HL-60 (cell line): ENCODE measurements around the gene RGS6.

Experiments
- DNase-seq, 2 experiments: peaks; one replicate each; pipeline ENCODE4 v3.0.0-alpha.2; 2010 to 2020; ENCODE audit warnings: low read depth in 1 of 2, low spot score in 1 of 2
- H3K27ac ChIP-seq: fragments of 250-450 bp; sonication (Bioruptor Pico); replicated peaks from 2 replicates; pipeline ENCODE4 v1.5.1; 2020; ENCODE audit warnings: mild to moderate bottlenecking, moderate library complexity
- H3K27me3 ChIP-seq: fragments of 250-450 bp; sonication (Bioruptor Pico); 2 replicates; pipeline ENCODE4 v1.5.1; 2021; ENCODE audit warnings: mild to moderate bottlenecking, moderate library complexity; ENCODE audit not compliant: insufficient read depth, poor library complexity, severe bottlenecking
- H3K4me3 ChIP-seq: replicated peaks from 2 replicates; pipeline ENCODE4 v1.5.1; 2011; ENCODE audit warnings: mild to moderate bottlenecking, control low read depth, low read length; ENCODE audit not compliant: insufficient read depth
- GABPA ChIP-seq: IDR thresholded peaks from 2 replicates; pipeline ENCODE4 v1.6.1; 2012; ENCODE audit warnings: low read depth
- POLR2AphosphoS5 ChIP-seq: IDR thresholded peaks from 2 replicates; pipeline ENCODE4 v1.6.1; 2012; ENCODE audit warnings: low read depth
- SPI1 ChIP-seq: IDR thresholded peaks from 2 replicates; pipeline ENCODE4 v1.6.1; 2012; ENCODE audit warnings: low read depth, mild to moderate bottlenecking, borderline replicate concordance
- TF ChIP-seq, protein P1 (sequence below): IDR thresholded peaks from 2 replicates; pipeline ENCODE4 v1.6.1; 2012; ENCODE audit warnings: low read depth; ENCODE audit not compliant: insufficient replicate concordance
- TF ChIP-seq, protein P2 (sequence below): IDR thresholded peaks from one replicate; pipeline ENCODE4 v1.5.1; 2011; ENCODE audit warnings: low read length, control low read depth, inconsistent platforms; ENCODE audit not compliant: insufficient read depth

RGS6 gene

DNA sequence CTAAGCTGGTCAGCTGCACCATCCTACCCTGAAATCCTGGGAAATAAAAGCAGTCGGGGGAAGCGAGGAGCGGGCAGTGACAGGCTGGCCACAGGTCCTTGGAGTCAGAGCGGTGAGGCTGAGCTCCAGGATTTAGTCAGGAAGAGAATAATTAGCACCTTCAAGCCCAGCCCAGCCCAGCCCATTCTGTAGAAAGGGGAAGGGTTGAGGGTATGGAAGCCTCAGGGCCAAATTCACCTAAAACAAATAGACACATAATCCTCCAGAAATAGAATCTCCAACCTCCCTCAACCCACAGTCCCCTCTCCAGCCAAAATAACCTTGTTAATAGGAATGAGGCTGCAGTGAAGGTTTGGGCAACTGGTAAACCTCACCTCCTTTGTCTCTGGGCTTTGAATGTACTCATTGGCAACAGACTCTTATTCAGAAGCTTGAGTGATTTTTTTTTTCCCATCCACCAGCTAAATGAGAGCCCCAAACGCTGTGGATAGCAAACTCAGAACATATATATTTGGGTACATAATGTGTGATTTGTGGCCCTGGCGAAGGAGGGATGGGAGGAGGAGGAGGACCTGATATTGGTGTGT lies 627.5 kb downstream of the RGS6 start:
- TF ChIP-seq SPI1, result no peak
- TF ChIP-seq, protein P1, sequence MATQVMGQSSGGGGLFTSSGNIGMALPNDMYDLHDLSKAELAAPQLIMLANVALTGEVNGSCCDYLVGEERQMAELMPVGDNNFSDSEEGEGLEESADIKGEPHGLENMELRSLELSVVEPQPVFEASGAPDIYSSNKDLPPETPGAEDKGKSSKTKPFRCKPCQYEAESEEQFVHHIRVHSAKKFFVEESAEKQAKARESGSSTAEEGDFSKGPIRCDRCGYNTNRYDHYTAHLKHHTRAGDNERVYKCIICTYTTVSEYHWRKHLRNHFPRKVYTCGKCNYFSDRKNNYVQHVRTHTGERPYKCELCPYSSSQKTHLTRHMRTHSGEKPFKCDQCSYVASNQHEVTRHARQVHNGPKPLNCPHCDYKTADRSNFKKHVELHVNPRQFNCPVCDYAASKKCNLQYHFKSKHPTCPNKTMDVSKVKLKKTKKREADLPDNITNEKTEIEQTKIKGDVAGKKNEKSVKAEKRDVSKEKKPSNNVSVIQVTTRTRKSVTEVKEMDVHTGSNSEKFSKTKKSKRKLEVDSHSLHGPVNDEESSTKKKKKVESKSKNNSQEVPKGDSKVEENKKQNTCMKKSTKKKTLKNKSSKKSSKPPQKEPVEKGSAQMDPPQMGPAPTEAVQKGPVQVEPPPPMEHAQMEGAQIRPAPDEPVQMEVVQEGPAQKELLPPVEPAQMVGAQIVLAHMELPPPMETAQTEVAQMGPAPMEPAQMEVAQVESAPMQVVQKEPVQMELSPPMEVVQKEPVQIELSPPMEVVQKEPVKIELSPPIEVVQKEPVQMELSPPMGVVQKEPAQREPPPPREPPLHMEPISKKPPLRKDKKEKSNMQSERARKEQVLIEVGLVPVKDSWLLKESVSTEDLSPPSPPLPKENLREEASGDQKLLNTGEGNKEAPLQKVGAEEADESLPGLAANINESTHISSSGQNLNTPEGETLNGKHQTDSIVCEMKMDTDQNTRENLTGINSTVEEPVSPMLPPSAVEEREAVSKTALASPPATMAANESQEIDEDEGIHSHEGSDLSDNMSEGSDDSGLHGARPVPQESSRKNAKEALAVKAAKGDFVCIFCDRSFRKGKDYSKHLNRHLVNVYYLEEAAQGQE, result no peak
- TF ChIP-seq GABPA, result no peak
- no peak for TF ChIP-seq POLR2AphosphoS5
- TF ChIP-seq, protein P2, sequence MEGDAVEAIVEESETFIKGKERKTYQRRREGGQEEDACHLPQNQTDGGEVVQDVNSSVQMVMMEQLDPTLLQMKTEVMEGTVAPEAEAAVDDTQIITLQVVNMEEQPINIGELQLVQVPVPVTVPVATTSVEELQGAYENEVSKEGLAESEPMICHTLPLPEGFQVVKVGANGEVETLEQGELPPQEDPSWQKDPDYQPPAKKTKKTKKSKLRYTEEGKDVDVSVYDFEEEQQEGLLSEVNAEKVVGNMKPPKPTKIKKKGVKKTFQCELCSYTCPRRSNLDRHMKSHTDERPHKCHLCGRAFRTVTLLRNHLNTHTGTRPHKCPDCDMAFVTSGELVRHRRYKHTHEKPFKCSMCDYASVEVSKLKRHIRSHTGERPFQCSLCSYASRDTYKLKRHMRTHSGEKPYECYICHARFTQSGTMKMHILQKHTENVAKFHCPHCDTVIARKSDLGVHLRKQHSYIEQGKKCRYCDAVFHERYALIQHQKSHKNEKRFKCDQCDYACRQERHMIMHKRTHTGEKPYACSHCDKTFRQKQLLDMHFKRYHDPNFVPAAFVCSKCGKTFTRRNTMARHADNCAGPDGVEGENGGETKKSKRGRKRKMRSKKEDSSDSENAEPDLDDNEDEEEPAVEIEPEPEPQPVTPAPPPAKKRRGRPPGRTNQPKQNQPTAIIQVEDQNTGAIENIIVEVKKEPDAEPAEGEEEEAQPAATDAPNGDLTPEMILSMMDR, result no peak
- no peak for DNase-seq
- Histone ChIP-seq H3K4me3 (no peak overlapping the region), H3K27ac (no peak overlapping the region), H3K27me3 (no peaks in the 10 kb centered on the region)

DNA sequence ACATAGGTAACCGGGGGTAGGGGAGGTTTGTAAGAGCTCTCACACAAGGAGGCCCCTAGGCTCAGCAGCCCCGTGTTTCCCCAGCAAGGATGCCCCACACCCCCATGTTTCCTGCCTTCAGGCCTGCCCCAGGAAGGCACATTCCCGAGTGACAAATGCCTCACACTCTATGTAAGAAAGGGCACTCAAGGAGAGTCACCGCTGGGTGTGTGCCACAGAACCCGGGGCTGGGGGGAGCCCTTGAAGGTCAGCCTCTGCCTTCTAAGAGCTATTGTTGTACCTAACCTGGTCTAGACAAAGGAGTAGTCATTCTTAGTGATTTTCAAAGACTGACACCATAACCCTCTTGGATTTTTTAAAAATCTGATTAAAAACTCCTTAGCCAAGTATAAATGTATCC lies 628.1 kb downstream of the RGS6 start:
- no peaks in the 10 kb centered on the region for H3K27me3 ChIP-seq
- no peak for DNase-seq

DNA sequence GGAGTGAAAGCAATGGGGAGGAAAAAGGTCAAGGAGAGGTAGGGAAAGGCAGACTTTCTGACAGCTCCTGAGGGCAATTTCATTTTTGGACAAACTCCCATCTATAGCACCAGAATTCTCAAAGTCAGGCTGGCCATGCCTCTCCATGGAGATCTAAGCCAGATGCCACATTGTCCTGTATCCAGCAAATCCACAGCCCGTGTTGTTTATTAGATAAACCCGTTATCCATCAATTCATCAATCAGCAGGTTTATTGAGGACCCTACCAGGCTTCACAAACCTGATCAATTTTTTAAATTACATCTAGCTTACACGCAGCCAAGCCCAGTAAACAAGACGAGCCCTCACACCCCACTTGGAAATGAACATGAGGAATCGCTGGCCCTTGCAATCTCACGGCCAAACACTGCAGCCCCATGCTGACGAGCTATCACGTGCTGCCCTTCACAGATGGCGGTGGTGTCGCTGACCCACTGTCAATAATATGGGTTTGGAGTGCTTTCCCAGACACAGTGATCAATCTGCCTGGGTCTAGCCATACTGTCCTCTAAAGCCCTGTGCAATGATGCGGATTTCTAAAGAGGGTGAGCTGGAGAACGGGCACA lies 628.8 kb downstream of the RGS6 start:
- no peak overlapping the region for H3K4me3 ChIP-seq
- no peak for TF ChIP-seq GABPA
- TF ChIP-seq, protein P1, result no peak
- no peak for TF ChIP-seq SPI1
- no peak for TF ChIP-seq POLR2AphosphoS5
- TF ChIP-seq, protein P2, result no peak
- no peaks in the 10 kb centered on the region for H3K27me3 ChIP-seq
- H3K27ac ChIP-seq, result no peak overlapping the region
- no peak for DNase-seq

More for the DNA sequence above, 628.1 kb downstream of the RGS6 start:
- no peak overlapping the region for H3K4me3 ChIP-seq
- TF ChIP-seq SPI1 (no peak), POLR2AphosphoS5 (no peak), GABPA (no peak)
- TF ChIP-seq, protein P1, result no peak
- TF ChIP-seq, protein P2, result no peak
- H3K27ac ChIP-seq, result no peak overlapping the region
